Measurements from ENCODE around the gene DDX23. TPM values are rescaled to one million over a fixed set of nuclear protein-coding genes. Genes with fewer than 3 reads are reported as not detected.

Gene DDX23
- 10 to 100 TPM; 65.4 to 89.9 (median 76.0) TPM for total RNA-seq

GRCh38 chr12:48851883-48852733 is at the start of gene DDX23:
TSS of gene DDX23 (minus strand) at chr12:48852163. CDS start at chr12:48845782, 6,381 bp downstream.
- Histone ChIP-seq H3K4me3 (peak within 1 kb of the TSS; percentile 74 to 88 (median 85)), H3K4me1 (no peaks in the 10 kb centered on the region), H3K9me3 (no peaks in the 10 kb centered on the region), H3K36me3 (no peaks in the 10 kb centered on the region), H3K27ac (peak within 1 kb of the TSS; percentile 88 to 92), H3K27me3 (no peaks in the 10 kb centered on the region)
- DNase-seq (ENCODE audit: low spot score in 2 of 2) = peak; percentile 93 to 95
- intact Hi-C loops (cut with DNase I; ENCODE audit: low total_unique reads) = no loop called here
- peak; percentile 70 for TF ChIP-seq POLR2A (IDR thresholded peaks at IDR 0.05)
- peak; percentile 62 to 92 (median 86) for TF ChIP-seq POLR2AphosphoS5 (IDR thresholded peaks at IDR 0.05)
- no peak for TF ChIP-seq CTCF (IDR thresholded peaks at IDR 0.05)

GRCh38 chr12:48901278-48901677 is 49.3 kb upstream of the DDX23 start:
- Histone ChIP-seq H3K27ac (no peak overlapping the region), H3K36me3 (no peaks in the 10 kb centered on the region), H3K9me3 (no peaks in the 10 kb centered on the region), H3K4me1 (no peaks in the 10 kb centered on the region), H3K27me3 (no peaks in the 10 kb centered on the region), H3K4me3 (no peak overlapping the region)
- no peak for DNase-seq (ENCODE audit: low spot score in 2 of 2)
- no peak for TF ChIP-seq POLR2A (IDR thresholded peaks at IDR 0.05)
- no peak for TF ChIP-seq POLR2AphosphoS5 (IDR thresholded peaks at IDR 0.05)
- TF ChIP-seq CTCF (IDR thresholded peaks at IDR 0.05) = no peak
- intact Hi-C loops (cut with DNase I; ENCODE audit: low total_unique reads) = no loop called here

GRCh38 chr12:48899651-48900050 is 47.7 kb upstream of the DDX23 start:
- intact Hi-C loops (cut with DNase I; ENCODE audit: low total_unique reads) = no loop called here
- Histone ChIP-seq H3K4me1 (no peaks in the 10 kb centered on the region), H3K4me3 (no peak overlapping the region), H3K27ac (no peak overlapping the region), H3K27me3 (no peaks in the 10 kb centered on the region), H3K9me3 (no peaks in the 10 kb centered on the region), H3K36me3 (no peaks in the 10 kb centered on the region)
- TF ChIP-seq POLR2A (IDR thresholded peaks at IDR 0.05) (no peak), POLR2AphosphoS5 (IDR thresholded peaks at IDR 0.05) (no peak), CTCF (IDR thresholded peaks at IDR 0.05) (no peak)
- no peak for DNase-seq (ENCODE audit: low spot score in 2 of 2)

GRCh38 chr12:48894271-48894670 is 42.3 kb upstream of the DDX23 start:
- H3K27ac ChIP-seq = no peak overlapping the region
- H3K27me3 ChIP-seq = no peaks in the 10 kb centered on the region
- TF ChIP-seq POLR2A (IDR thresholded peaks at IDR 0.05) (no peak), POLR2AphosphoS5 (IDR thresholded peaks at IDR 0.05) (no peak), CTCF (IDR thresholded peaks at IDR 0.05) (no peak)
- no peaks in the 10 kb centered on the region for H3K36me3 ChIP-seq
- no peak overlapping the region for H3K4me3 ChIP-seq
- intact Hi-C loops (cut with DNase I; ENCODE audit: low total_unique reads) = no loop called here
- no peaks in the 10 kb centered on the region for H3K4me1 ChIP-seq
- no peak for DNase-seq (ENCODE audit: low spot score in 2 of 2)
- no peaks in the 10 kb centered on the region for H3K9me3 ChIP-seq

- H3K27me3 ChIP-seq = no peaks in the 10 kb centered on the region
- H3K4me1 ChIP-seq = no peaks in the 10 kb centered on the region
- intact Hi-C loops (cut with DNase I; ENCODE audit: low total_unique reads) = no loop called here
- peak in 1 of 3 donors; percentile 41 for TF ChIP-seq POLR2AphosphoS5 (IDR thresholded peaks at IDR 0.05)
- TF ChIP-seq POLR2A (IDR thresholded peaks at IDR 0.05) = no peak
- peak; percentile 71 to 90 (median 89) for TF ChIP-seq CTCF (IDR thresholded peaks at IDR 0.05)
- DNase-seq (ENCODE audit: low spot score in 2 of 2) = peak; percentile 53 to 72
- no peak overlapping the region for H3K27ac ChIP-seq
- no peaks in the 10 kb centered on the region for H3K9me3 ChIP-seq
- H3K4me3 ChIP-seq = peak overlapping the region; percentile 5 to 59 (median 38)
- no peaks in the 10 kb centered on the region for H3K36me3 ChIP-seq
Measured at GRCh38 chr12:48890657-48891418, 38.9 kb upstream of the DDX23 start.

Data from breast epithelium (tissue), 4 donors.